NCI-H1436 (cell line): ENCODE data around the gene LRRC51.

Experiments used
- DNase-seq: peaks from one replicate; lab custom pipeline; 2025; lab: John Stamatoyannopoulos, UW

LRRC51 gene

DNA sequence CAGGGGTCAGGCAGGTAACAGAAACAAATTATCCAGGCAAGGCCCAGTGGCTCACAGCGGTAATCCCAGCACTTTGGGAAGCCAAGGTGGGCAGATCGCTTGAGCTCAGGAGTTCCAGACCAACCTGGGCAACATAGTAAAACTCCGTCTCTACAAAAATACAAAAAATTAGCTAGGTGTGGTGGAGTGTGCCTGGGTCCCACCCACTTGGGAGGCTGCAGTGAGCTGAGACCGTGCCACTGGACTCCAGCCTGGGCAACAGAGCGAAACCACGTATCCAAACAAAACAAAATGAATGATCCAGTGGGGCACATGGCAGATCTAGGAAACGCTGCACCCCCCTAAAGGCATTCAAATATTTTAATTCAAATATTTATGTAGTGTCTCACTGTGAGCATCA, 10.2 kb upstream of the LRRC51 start:
- no peak for DNase-seq

DNA sequence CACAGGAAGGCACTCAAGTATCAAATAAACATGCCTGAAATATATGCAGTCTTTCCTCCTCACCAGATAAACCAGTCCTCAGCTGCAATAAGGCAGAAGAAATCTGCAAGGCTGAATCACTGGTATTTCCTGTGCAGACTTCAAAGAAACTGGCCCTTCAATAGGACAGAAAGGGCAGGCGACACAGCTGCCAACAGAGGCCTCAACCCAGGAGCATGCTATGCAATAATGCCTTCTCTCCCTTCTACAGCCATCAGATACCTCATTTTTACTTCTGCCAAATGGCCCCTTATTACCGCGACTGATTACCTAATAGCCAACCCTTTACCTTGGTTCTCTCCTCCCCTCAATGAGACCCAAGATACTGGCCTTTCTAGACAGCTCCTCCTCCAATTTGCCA, 8.3 kb upstream of the LRRC51 start:
- no peak for DNase-seq

DNA sequence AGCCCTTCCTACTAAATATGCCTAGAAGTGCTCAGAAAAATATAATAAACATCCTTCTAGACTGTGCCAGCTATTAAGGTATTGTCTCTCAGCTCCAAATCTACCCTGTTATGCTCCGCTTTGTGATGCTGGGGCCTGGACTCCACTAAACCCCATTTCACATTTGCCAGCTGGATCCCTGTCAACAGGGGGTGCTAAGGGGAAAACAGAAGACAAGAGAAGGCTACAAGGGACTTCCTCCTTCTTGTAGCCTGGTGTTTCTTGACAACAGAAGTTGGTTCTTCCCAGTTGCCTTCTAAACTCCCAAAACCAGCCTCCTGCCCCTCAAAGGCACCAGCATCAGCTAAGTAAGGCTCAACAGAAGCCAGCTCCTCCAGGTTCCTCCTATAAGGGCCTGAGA, 5.5 kb upstream of the LRRC51 start:
- DNase-seq = no peak

DNA sequence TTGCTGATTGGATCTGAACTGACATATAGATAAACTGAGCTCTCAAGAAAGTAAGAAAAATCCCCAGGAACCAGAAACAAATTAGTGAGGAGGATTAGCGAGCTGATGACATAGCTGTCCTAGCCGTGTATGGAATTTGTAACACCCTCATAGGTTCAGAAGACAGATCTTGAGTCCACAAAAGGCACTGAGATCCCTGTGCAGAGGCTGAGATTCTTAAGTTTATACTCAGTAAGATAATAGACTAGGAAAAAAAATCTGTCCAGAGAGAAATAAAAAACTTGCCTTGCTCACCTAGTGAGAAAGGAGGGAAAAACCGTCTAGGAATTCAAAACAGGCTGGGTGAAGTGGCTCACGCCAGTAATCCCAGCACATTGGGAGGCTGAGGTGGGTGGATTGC, 4.9 kb upstream of the LRRC51 start:
- DNase-seq = no peak

DNA sequence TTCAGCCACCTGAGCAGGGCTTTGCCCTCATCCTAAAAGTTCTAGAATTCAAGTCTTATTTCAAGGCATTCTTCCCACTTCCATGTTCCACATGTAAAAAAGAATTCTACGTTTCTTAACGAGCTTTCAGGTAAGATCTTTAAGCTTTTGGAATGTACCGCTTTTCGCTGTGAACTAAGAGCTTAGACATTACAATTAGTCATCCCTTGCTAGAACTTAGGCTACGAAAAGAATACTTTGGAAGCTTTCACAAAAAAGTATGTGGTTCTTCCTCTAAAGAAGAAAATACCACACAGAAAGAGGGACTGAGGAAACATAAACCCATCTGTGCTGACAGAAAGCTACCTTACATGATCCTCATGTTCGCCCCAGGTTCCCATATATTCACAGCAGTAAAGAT, 2.2 kb upstream of the LRRC51 start:
- DNase-seq = no peak

DNA sequence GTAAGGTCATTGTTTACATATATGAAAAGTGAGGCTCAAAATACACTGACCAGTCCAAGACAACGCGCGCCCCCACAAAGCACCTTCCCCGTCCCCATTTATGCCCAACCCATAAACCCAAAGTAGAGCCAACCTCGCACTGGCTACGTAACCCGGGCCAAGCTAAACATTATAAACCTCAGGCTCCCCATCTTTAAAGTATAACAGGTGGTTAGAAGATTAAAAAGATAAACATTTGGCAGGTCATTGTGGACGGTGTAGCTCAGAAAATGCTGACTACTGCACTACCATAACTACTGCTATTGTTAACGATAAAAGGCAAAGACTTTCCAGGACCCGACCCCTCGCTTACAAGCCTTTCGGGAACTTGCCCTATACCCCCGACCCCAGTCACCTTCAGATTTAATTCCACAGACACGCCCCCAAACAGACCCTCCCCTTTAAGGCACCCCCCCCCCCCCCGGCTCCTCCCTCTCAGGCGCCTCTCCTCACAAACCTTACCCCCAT, 778 bp upstream of the LRRC51 start:
- DNase-seq = no peak

DNA sequence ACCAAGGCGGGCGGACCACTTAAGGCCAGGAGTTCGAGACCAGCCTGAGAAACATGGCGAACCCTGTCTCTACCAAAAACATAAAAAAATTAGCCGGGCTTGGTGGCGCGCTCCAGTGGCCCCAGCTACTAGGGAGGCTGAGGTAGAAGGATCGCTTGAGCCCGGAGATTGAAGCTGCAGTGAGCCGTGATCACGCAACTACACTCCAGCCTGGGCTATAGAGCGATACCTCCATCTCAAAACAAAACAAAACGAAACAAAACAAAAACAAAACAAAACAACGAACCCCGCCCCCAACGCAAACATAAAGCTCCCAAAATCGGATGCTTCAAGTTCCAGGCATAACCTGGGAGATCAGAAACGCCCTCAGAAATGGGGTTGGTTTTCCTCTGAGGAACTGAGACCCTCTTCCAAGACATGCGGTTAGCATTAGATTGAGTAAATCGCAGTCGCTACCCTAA, 564 bp downstream of the LRRC51 start:
- DNase-seq = no peak

DNA sequence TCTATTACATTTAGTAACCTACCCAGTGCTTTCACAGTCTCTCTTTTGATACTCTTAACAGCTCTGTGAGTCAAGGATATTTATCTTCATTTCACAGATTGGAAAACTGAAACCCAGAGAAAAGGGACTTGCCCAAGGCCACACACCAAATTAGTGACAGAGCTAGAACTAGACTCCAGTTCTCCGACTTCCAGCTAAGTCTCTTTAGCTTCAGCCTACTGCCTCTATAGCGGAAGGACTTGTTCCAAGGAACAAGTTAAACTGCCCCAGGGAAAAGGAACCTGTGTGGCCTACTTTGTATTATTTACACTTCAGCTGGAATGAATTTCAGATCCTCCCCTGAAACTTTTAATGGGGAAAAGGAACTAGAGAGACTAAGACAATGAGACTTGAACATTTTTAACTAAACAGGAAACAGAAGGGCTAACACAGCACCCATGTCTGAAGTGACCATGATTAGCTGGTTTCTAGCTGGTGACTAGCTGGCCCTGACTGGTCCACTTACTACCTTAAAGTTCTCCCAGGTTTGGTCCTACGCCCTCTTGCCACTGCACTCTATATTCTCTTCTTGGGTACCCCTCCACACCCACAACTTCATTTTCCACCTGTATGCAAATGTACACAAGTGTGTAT, 1.3 kb downstream of the LRRC51 start:
- DNase-seq = peak; percentile 14

DNA sequence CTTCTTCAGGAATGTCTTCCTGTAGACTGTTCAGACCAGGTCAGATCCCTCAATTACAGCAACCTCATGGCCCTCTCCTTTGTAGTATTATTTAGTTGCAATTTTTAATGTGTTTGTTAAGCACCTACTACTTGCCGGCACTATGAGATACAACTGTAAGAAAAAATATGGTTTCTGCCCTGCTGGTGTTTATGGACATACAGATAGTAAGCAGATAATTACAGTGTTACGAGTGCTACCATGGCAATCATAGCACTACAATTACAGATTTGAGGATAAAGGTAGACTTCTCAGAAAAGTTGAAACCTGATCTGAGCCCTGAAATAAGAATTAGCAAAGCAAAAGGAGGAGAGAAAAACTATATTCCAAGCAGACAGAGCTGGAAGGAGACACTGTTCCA, 2.8 kb downstream of the LRRC51 start:
- DNase-seq = no peak

DNA sequence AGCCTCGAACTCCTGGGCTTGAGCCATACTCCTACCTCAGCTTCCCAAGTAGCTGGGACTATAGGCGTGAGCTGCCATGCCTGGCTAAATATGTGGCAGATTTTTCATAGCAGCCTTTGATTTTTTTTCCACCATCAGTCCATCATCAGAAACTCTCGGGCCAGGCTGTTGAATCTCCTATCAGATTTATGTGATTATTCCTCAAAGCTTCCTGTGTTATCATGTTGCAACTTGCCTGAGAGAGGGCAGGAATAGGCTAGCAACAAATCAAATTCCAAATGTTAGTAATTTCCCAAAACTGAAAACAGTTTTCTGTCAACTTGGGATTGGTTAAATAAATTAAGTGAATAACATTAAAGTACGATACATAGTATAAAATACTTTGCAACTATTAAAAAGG, 3.4 kb downstream of the LRRC51 start:
- no peak for DNase-seq

DNA sequence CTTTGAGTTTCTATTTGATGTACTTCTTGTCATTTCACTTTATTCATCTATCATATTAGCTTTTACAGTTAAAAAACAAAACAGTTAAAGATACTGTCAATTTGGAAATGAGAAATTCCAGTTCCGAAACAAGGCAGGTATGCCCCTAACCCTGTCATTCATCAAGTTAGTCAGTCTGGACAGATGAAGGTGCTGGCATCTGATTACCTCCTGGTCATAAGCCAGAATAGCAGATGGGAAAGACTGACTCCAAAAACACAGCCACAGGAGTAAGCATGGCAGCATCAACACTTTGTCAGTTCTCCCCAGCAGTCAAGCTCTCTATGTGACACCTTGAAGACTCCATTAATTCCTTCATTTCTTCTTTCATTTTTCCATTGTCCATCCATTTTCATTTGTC, 4.3 kb downstream of the LRRC51 start:
- DNase-seq = no peak

DNA sequence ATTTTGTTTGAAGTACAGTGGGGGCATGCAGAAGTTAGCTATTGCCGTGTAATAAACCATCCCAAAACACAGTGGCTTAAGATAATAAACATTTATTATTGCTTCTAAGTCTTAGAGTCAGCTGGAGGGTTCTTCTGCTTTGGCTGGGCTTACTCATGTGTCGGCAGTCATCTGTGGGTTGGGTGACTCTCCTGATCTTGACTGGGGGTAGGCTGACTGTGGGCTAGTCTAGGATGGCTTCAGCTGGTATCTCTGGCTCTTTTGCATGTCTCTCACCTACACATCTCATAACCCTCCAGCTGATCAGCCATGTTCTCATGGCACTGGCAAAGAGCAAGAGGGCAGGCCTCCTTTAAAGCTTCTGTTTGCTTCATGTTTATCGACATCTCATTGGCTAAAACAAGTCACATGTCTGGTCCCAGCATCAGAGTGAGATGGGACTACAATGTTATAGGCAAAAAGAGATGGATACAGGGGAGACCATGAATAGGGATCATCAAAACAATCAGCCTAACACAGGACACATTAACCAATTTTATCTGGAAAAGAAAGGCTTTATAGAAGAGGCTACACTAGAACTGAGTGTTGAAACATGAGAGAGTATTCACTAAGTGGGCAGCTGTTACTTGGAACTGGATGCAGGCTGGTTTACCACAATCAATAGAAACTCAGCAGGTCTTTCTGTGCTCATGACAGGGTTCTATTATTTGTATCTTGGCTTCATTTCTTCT, 5.1 kb downstream of the LRRC51 start:
- no peak for DNase-seq

DNA sequence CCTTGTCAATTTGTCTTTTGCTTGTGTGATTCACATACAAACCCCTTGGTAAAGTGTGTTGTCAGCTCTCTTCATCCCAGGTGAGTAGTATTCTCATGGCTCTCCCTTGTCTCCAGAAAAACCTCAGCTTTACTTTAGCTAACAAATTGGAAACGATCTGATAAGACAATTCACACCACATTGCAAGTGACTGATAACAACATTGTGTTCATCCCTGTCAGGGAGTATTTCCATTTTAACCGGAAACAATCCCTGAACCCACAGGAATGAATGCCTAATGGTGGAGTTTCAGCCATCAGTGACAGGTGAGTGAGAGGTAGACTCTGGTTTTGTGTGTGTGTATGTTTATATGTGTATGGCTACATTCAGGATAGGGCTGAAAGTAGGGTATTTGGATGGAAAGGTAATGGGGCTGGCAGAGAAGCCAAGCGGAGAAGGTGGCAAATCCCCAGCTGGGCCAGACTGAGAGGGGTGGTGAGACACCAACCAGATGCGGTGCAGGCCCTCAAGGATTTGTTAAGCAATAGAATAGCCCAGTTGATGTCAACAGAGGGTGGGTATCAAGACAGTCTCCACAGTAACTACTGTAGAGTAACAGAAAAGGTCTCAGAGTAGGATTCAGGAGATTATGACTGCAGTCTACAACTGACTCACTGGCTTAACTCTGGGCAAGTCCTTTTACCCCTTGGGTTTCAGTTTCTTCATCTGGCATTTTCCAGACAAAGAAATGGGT, 7.6 kb downstream of the LRRC51 start:
- no peak for DNase-seq

DNA sequence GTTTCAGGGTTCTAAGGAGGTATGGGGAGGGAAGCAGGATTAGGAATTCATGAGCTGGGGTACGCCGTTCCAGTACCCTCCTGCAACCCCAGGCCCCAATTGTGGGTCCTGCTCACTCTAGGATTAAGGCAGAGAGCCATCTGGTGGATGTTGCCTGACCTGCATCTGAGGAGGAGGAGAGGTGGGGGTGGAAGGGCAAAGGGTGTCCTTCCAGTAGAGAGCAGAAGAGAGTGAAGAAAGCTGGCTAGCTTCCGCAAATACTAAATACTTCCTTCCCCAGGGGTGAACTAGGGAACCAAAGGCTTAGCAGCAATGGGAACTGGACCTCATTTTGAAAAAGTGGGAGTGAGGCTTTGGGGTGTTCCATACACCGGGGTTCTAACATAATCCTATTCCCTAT, 10.6 kb downstream of the LRRC51 start:
- peak; percentile 54 for DNase-seq

DNA sequence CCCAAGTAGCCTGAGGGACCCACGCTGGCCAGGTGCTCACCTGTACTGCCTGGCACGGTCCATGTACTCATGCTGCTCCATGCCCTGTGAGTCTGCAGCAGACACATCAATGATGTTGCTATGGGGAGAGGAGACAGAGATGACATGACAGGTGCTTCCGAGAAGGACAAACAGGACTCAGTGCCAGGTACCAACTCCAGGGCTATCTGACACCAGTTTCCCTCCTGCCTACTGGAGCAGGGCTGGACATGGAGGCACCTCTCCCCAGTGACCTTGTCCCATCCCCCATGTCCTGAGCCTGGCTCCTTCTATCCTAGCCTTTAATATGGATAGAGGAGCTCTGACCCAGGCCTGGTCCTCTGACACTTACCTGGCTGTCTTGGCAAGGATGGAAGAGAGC, 18.1 kb downstream of the LRRC51 start:
- DNase-seq = no peak

DNA sequence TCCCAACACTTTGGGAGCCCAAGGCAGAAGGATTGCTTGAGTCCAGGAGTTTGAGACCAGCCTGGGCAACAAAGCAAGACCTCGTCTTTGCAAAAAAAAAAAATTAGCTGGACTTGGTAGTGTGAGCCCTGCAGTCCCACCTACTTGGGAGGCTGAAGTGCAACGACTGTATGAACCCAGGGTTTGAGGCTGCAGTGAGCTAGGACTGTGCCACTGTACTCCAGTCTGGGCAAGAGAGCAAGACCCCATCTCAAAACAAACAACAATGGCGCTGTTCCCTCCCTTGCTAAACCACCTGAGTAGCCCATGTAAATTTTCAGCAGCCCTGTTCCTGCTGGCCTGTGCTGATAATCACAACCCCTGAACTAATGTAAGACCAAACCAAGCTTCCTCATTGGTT, 19.4 kb downstream of the LRRC51 start:
- DNase-seq = no peak

DNA sequence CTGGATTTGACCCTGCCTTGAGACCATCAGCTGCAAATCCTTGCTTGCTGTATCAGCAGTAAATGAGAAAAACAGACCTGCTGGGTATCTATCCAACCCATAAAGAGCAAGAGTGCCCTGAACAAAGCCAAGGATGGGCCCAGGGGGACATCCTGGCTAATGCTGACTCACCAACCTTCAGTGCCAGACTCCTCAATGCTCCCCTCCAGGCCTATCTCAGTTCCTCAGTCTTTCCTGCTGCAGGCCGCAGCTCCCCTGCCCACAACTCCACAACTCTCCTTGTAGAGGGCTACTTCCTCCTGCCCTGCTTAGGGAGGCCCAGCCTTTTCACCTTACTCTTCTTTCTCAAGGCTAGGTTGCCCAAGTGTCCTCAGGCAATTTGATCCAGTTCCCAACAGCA, 19.8 kb downstream of the LRRC51 start:
- DNase-seq = no peak

DNA sequence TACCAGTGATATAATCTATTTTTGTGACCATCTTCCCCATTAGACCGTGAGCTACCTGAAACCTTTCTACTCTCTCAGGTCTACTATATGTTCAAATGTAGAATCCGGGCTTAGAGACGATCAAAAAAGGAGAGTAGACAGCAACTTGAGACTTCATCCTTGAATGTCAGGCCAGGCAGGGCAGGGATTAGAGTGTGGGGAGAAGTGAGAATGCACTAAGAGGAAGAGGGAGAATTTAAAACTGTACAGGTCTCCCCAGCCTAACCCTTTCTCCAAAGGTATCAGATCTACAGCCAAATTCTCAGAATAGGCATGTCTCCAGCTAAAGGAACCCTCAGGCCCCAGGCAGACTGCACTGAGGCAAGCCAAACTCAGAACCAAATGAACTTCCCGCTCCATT, 21.5 kb downstream of the LRRC51 start:
- DNase-seq = no peak

DNA sequence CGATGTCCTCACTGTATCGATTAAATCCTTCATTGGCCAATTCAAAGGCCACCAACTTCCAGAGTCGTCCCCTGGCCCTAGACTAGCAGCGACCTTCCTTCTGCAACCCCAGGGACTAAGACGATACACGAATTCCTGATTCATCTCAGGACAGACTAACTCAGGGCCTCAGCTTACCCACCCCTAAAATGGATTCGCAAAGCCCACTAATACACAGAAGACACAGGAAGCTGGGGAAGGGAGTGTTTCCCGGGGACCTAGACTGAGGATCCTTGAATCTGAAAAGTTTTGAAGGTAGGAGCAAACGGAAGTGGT, 21.9 kb downstream of the LRRC51 start:
- DNase-seq = no peak

DNA sequence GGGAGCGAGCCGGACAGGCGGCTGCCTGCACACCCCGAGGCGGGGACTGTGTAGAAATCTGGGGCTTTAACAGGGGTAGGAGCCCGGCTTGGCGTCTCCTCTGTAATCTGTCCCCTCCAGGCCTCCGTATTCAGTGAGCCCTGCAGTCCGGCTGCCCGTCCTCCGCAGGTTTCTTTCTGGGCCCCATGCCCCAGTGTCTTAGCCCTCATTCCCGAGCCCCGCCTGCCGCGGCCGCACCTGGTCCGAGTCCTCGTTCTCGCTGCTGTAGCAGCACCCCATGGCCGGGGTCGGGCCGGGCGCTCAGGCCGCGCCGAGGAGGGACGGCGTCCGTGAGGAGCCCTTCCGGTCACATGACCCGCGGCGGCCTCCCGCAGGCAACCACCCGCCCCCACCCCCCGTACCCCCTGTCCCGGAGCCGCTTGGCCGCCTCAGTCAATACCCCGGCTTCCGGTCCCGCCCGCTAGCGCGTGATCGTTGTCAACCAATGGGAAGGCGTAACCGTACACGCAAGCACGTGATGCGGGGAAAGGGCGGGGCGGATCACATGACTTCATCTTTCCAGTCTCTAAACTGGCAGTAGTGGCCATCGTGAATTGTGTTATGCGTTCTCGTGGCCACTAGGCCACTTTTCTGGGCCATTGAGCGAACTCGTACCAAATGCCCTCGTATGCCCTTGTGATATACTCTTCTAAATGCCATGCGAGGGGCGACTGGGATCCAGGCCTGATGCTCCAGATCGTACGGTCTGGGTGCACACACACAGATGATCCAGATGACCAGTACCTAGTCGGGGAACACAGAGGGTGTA, 22.5 kb downstream of the LRRC51 start, which contains the start of gene LAMTOR1:
Gene LAMTOR1 (minus strand): TSS at position 352 of the 808 bp plus-strand sequence. CDS start 73 bp downstream, at position 279.
- DNase-seq = peak; percentile 99

DNA sequence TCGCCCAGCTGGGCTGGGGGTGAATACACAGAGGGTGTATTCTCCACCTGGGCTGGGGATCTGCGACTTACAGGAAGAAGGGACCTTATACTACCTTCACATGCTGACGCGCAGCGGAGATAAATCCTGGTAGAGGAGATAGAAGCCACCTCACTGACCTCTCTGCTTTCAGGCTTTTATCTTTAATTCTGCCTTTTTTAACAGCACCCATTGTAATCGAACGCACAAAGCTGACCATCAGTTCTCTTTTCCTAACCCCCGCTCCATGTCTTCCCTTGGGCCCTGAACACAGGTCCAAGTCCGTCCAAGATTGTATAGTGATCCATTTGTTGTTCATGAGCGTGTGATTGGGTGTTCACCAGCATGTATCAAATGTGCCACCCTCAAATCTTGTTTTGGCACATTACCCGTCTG, 23.1 kb downstream of the LRRC51 start:
- no peak for DNase-seq

DNA sequence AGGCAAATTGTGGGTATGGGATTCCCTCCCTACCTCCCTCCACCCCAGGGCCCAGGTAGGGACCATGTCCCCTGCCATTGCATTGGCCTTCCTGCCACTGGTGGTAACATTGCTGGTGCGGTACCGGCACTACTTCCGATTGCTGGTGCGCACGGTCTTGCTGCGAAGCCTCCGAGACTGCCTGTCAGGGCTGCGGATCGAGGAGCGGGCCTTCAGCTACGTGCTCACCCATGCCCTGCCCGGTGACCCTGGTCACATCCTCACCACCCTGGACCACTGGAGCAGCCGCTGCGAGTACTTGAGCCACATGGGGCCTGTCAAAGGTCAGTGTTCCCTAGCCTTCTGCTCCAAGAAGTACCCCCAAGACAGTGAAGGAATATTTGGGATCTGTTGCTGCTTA, 25.2 kb downstream of the LRRC51 start, which contains the start of gene TOMT:
Gene TOMT (plus strand): TSS at position 37 of the 400 bp plus-strand sequence. CDS start 28 bp downstream, at position 65.
- DNase-seq = no peak
